ENCODE measurements around the gene NMNAT3. TPM values are rescaled to one million over a fixed set of nuclear protein-coding genes. Genes with fewer than 3 reads are reported as not detected.

Gene NMNAT3
- polyA plus RNA-seq, 2 of the 4 experiments (the other 2 are of a cell fraction): 1.2 to 2.9 TPM

DNA sequence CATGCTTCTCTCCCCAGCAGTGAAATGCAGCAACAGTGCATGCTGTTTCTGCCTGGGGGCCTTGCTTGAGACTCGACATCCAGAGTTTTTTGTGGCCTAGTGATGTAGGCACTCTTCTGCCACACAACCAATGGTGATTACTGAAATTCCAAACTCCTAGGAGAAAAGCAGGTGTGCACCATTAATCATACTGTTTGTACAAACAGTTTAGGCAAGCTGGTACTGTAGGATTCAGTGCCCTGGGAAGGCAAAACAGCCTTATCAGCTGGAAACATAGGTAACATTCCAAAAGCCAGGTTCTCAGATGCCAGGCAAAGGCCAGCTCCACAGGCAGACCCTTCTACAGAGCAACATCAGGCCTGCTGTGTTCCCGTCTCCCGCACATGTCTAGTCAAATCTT, 120.7 kb downstream of the NMNAT3 start:
- FAIRE-seq: no peak
- no peak overlapping the region for H3K27ac ChIP-seq
- POLR2A ChIA-PET: no interaction called here
- WGBS (ENCODE audit: missing lambda C conversion rate): 56% methylated on average over 3 of the region's 3 CpGs
- no peak for TF ChIP-seq ESRRA (IDR thresholded peaks at IDR 0.05; ENCODE audit: borderline replicate concordance, low read length)
- TF ChIP-seq NFE2L2 (conservative IDR thresholded peaks at IDR 0.05; ENCODE audit: low read length): no peak
- TF ChIP-seq, protein P1, sequence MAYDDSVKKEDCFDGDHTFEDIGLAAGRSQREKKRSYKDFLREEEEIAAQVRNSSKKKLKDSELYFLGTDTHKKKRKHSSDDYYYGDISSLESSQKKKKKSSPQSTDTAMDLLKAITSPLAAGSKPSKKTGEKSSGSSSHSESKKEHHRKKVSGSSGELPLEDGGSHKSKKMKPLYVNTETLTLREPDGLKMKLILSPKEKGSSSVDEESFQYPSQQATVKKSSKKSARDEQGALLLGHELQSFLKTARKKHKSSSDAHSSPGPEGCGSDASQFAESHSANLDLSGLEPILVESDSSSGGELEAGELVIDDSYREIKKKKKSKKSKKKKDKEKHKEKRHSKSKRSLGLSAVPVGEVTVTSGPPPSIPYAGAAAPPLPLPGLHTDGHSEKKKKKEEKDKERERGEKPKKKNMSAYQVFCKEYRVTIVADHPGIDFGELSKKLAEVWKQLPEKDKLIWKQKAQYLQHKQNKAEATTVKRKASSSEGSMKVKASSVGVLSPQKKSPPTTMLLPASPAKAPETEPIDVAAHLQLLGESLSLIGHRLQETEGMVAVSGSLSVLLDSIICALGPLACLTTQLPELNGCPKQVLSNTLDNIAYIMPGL (CRISPR knock-in tag; IDR thresholded peaks at IDR 0.05; ENCODE audit: borderline replicate concordance): no peak
- TF ChIP-seq RCOR1 (IDR thresholded peaks at IDR 0.05; ENCODE audit: low read depth, low read length): no peak
- no peak for TF ChIP-seq KDM5A (IDR thresholded peaks at IDR 0.05)
- TF ChIP-seq RAD21 (conservative IDR thresholded peaks at IDR 0.05 in 1 of 2, IDR thresholded peaks at IDR 0.05 in 1 of 2): no peak
- no peak for TF ChIP-seq ZFP36 (IDR thresholded peaks at IDR 0.05; ENCODE audit: borderline replicate concordance, partially characterized antibody)
- TF ChIP-seq, protein P2, sequence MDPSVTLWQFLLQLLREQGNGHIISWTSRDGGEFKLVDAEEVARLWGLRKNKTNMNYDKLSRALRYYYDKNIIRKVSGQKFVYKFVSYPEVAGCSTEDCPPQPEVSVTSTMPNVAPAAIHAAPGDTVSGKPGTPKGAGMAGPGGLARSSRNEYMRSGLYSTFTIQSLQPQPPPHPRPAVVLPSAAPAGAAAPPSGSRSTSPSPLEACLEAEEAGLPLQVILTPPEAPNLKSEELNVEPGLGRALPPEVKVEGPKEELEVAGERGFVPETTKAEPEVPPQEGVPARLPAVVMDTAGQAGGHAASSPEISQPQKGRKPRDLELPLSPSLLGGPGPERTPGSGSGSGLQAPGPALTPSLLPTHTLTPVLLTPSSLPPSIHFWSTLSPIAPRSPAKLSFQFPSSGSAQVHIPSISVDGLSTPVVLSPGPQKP (IDR thresholded peaks at IDR 0.05; ENCODE audit: low read depth, low read length): no peak
- TF ChIP-seq, protein P3, sequence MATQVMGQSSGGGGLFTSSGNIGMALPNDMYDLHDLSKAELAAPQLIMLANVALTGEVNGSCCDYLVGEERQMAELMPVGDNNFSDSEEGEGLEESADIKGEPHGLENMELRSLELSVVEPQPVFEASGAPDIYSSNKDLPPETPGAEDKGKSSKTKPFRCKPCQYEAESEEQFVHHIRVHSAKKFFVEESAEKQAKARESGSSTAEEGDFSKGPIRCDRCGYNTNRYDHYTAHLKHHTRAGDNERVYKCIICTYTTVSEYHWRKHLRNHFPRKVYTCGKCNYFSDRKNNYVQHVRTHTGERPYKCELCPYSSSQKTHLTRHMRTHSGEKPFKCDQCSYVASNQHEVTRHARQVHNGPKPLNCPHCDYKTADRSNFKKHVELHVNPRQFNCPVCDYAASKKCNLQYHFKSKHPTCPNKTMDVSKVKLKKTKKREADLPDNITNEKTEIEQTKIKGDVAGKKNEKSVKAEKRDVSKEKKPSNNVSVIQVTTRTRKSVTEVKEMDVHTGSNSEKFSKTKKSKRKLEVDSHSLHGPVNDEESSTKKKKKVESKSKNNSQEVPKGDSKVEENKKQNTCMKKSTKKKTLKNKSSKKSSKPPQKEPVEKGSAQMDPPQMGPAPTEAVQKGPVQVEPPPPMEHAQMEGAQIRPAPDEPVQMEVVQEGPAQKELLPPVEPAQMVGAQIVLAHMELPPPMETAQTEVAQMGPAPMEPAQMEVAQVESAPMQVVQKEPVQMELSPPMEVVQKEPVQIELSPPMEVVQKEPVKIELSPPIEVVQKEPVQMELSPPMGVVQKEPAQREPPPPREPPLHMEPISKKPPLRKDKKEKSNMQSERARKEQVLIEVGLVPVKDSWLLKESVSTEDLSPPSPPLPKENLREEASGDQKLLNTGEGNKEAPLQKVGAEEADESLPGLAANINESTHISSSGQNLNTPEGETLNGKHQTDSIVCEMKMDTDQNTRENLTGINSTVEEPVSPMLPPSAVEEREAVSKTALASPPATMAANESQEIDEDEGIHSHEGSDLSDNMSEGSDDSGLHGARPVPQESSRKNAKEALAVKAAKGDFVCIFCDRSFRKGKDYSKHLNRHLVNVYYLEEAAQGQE (IDR thresholded peaks at IDR 0.05): no peak
- TF ChIP-seq SMC3 (IDR thresholded peaks at IDR 0.05): no peak
- TF ChIP-seq MAFK (IDR thresholded peaks at IDR 0.05; ENCODE audit: partially characterized antibody): no peak
- TF ChIP-seq, protein P4, sequence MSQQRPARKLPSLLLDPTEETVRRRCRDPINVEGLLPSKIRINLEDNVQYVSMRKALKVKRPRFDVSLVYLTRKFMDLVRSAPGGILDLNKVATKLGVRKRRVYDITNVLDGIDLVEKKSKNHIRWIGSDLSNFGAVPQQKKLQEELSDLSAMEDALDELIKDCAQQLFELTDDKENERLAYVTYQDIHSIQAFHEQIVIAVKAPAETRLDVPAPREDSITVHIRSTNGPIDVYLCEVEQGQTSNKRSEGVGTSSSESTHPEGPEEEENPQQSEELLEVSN (IDR thresholded peaks at IDR 0.05; ENCODE audit: borderline replicate concordance, low read depth): no peak
- no peak for TF ChIP-seq MAZ (IDR thresholded peaks at IDR 0.05; ENCODE audit: borderline replicate concordance, low read depth, low read length)
- no peak for TF ChIP-seq EHMT2 (IDR thresholded peaks at IDR 0.05; ENCODE audit: low read depth)
- TF ChIP-seq TFCP2L1 (CRISPR knock-in tag; IDR thresholded peaks at IDR 0.05): no peak
- no peak for TF ChIP-seq NPAS2 (CRISPR knock-in tag; IDR thresholded peaks at IDR 0.05; ENCODE audit: borderline replicate concordance)
- CTCF ChIA-PET: no interaction called here
- no peaks in the 10 kb centered on the region for H3K9me3 ChIP-seq
- no peak for DNase-seq (ENCODE audit: low read depth in 1 of 2, low spot score in 1 of 2)
- H3K4me2 ChIP-seq: no peak overlapping the region
- no peaks in the 10 kb centered on the region for H3K4me1 ChIP-seq
- no peak overlapping the region for H3K4me3 ChIP-seq
- ATAC-seq: no peak

DNA sequence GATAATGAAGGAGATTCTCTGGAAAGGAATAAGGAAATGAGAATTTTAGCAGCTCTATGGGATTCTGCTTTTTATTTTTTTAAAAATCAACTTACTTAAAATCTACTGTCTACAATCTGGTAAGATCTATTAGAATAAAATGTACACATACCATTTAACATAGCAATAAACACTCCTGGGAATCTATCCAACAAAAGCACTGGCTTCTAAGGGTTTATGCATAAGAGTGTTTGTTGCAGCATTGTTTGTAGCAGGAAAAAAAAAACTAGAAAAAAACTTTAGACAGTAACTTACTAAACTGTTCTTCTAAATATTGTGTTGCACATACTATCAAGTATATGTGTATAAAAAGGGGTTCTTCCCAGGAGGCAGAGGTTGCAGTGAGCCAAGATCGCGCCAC, 122.5 kb downstream of the NMNAT3 start:
- ATAC-seq (no peak), FAIRE-seq (no peak), DNase-seq (ENCODE audit: low read depth in 1 of 2, low spot score in 1 of 2) (no peak)
- H3K4me3 ChIP-seq: no peak overlapping the region
- H3K9me3 ChIP-seq: no peaks in the 10 kb centered on the region
- no peak overlapping the region for H3K4me2 ChIP-seq
- WGBS (ENCODE audit: missing lambda C conversion rate): 88% methylated on average over 2 of the region's 2 CpGs
- ChIA-PET POLR2A (no interaction called here), CTCF (interaction anchor here (0.7 kb wide), 1 partner anchor 136 kb away, joined by 3 read pairs; no protein-coding TSS in a partner anchor)
- H3K27ac ChIP-seq: no peak overlapping the region
- H3K4me1 ChIP-seq: no peaks in the 10 kb centered on the region
- TF ChIP-seq, protein P5, sequence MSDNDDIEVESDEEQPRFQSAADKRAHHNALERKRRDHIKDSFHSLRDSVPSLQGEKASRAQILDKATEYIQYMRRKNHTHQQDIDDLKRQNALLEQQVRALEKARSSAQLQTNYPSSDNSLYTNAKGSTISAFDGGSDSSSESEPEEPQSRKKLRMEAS (IDR thresholded peaks at IDR 0.05): no peak

Measured in A549 (cell line).